Limb (tissue), 2 donors: ENCODE data around the gene NMNAT1.
"Not testable (repeated sequence)": the region's sequence is repeated elsewhere in the genome, so short reads cannot be mapped to it uniquely, and the experiment has no call there.

Experiments used
- DNase-seq, 2 donors: peaks; one replicate each; pipeline ENCODE4 v3.0.0-alpha.2; 2016; ENCODE audit errors: extremely low spot score in 2 of 2

Gene NMNAT1

GRCh38 chr1:10019561-10019960, 76.3 kb downstream of the NMNAT1 start:
- DNase-seq: no peak

DNA sequence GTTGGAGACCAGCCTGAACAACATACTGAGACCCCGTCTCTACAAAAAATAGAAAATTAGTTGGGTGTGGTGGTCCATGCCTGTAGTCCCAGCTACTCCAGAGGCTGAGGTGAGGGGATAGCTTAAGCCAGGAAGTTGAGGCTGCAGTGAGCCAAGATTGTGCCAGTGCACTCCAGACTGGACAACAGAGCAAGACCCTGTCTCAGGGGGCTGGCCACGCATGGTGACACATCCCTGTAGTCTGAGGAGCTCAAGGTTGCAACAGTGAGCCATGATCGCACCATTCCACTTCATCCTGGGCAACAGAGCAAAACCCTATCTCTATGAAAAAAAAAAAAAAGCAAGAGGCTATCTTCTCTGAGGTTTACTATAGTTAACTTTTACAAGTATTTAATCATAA, 76.8 kb downstream of the NMNAT1 start:
- DNase-seq: no peak

DNA sequence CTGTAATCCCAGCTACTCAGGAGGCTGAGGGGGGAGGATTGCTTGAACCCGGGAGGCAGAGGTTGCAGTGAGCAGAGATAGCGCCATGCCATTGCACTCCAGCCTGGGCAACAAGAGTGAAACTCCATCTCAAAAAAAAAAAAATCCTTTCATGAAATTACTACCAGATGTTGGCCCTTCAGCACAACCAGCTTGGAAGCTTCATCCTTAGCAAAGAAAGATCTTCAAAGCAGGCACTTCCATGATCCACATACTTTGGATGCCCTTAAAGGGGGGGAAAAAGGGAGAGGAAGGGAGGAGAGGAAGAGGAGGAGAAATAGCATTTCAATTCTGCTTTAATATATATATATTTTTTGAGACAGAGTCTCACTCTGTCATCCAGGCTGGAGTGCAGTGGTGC, 77.4 kb downstream of the NMNAT1 start:
- DNase-seq: not testable (repeated sequence)

- DNase-seq: not testable (repeated sequence)
Observed at GRCh38 chr1:10021992-10022391, 78.7 kb downstream of the NMNAT1 start.

GRCh38 chr1:10022656-10023055, 79.4 kb downstream of the NMNAT1 start:
- no peak for DNase-seq

DNA sequence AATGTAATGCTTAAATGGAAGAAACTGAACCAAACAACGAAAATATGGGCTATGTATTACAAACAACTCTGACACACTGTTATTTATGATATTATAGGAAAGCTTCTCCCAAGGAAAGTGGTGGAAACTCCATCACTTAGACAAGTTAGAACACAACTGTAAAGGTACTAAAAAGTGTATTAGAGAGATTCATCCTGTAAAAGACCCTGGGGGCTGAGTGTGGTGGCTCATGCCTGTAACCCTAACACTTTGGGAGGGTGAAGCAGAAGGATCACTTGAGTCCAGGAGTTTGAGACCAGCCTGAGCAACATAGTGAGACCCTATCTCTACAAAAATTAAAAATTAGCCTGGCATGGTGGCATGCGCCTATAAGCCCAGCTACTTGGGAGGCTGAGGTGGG, 82.1 kb downstream of the NMNAT1 start:
- no peak for DNase-seq

GRCh38 chr1:10027027-10027426, 83.8 kb downstream of the NMNAT1 start:
- no peak for DNase-seq

- not testable (repeated sequence) for DNase-seq
Observed at GRCh38 chr1:10028956-10029500, 85.8 kb downstream of the NMNAT1 start.

DNA sequence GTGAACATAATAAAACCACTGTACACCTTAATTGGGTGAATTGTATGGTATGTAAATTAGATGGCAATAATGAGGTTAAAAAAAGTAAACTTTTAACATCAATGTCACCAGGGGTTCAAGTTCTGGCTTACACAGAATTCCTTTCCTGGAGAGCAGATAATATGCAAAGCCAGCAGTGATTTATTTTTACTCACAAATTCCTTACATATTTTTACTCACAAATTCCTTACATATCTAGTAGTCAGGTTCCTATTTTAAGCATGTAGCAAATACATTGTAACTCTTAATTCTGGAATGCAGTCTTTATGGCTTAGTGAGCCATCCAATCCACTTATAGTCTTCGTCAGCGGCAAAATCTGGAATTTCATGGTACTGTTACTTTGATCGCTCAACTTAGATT, 88.2 kb downstream of the NMNAT1 start:
- DNase-seq: no peak

DNA sequence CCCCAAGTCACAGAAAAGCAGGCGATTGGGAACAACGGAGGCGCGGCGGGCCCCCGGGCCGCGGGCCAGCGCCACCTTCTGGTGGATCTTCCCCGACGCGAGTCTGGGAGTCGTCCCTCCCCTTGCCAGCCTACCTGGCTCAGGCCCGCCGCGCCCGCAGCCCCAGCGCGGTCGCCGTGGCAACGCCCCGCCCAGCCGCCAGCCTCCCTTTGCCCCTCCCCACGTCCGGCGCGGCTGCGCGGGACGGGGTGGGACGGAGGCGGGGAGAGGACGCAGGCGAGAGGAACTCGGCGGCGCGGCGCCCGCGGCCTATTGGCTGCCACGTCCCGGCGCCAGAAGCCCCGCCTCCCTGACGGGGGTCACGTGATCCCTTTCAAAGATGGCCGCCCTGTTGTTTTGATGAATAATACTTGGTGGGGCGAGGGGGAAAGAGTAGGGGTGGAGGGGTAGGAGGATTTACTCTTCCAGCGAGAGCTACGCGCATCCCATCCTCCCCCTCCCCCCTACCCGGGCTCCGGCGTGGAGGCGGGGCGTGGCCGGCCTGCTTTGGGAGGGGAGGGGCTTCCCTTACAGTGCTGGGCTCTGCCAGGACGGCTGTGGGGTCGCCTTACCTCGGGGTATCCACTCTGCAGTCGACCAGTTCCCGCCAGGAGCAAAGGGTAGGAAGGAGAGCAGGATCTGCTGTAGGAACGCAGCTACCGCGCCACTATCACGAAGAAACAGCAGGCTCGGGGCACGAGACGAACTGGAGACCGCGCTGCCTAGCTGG, 89.5 kb downstream of the NMNAT1 start, which contains the start of gene UBE4B:
Gene UBE4B (plus strand): TSS at position 369 of the 769 bp plus-strand sequence. CDS start 713 bp downstream, outside the sequence.
- DNase-seq: peak; percentile 99

DNA sequence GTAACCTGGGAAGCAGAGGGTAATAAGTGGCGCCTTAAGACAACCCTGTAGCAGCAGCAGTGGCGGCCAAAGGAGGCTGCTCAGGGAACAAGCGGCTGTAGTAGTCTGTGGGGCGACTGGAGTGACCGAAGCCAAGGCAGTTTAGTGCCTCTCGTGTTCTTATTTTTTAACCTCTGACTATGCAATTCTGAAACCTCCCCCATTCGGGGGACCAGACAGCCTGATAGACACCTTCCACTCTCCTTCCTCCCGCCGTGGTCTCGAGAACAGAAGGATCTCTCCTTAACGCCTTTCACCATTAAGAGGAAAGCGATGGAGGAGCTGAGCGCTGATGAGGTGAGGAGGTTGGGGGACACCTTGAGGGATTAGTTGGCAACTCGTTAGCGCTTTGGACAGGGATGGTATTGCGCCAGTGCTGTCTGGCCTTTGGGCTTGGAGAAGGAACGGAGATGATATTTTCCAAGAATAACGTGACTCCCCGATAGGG, 90.1 kb downstream of the NMNAT1 start:
- no peak for DNase-seq
